ENCODE measurements around the gene FAAP100. TPM values are rescaled to one million over a fixed set of nuclear protein-coding genes. Genes with fewer than 3 reads are reported as not detected.
A peak's percentile ranks its signal among the peaks of the same experiment; 100 is the strongest.

FAAP100 gene
- 31.7 and 32.4 TPM in 2 replicates for total RNA-seq (ENCODE audit: low replicate concordance)

- peak; percentile 68 for DNase-seq (ENCODE audit: low read depth)
- no peak for TF ChIP-seq CTCF (IDR thresholded peaks at IDR 0.05; ENCODE audit: insufficient read depth, low read length)
- H3K4me3 ChIP-seq (ENCODE audit: low read depth, low read length): peak within 1 kb of the TSS; percentile 92
These were observed at the start of gene FAAP100 for GRCh38 chr17:81552244-81553017. Gene FAAP100 (minus strand): TSS chr17:81552353. CDS start chr17:81552330, 23 bp downstream.

- peak; percentile 87 for TF ChIP-seq CTCF (IDR thresholded peaks at IDR 0.05; ENCODE audit: insufficient read depth, low read length)
- no peak overlapping the region for H3K4me3 ChIP-seq (ENCODE audit: low read depth, low read length)
- DNase-seq (ENCODE audit: low read depth): peak; percentile 87
These were observed 49.5 kb upstream of the FAAP100 start for GRCh38 chr17:81601525-81602120.

GRCh38 chr17:81599719-81600486 is 47.8 kb upstream of the FAAP100 start:
- DNase-seq (ENCODE audit: low read depth): peak; percentile 22
- H3K4me3 ChIP-seq (ENCODE audit: low read depth, low read length): no peak overlapping the region
- no peak for TF ChIP-seq CTCF (IDR thresholded peaks at IDR 0.05; ENCODE audit: insufficient read depth, low read length)

- TF ChIP-seq CTCF (IDR thresholded peaks at IDR 0.05; ENCODE audit: insufficient read depth, low read length): no peak
- no peak for DNase-seq (ENCODE audit: low read depth)
- no peak overlapping the region for H3K4me3 ChIP-seq (ENCODE audit: low read depth, low read length)
These were observed 41.1 kb upstream of the FAAP100 start for GRCh38 chr17:81593105-81593871.

- no peak for TF ChIP-seq CTCF (IDR thresholded peaks at IDR 0.05; ENCODE audit: insufficient read depth, low read length)
- DNase-seq (ENCODE audit: low read depth): no peak
- H3K4me3 ChIP-seq (ENCODE audit: low read depth, low read length): no peak overlapping the region
These were observed 39.8 kb upstream of the FAAP100 start for GRCh38 chr17:81591971-81592370.

- no peak for TF ChIP-seq CTCF (IDR thresholded peaks at IDR 0.05; ENCODE audit: insufficient read depth, low read length)
- H3K4me3 ChIP-seq (ENCODE audit: low read depth, low read length): no peak overlapping the region
- no peak for DNase-seq (ENCODE audit: low read depth)
These were observed 38.0 kb upstream of the FAAP100 start for GRCh38 chr17:81590121-81590520.

Measured in fibroblast of the aortic adventitia (primary cell).